T-helper 2 cell treated with Interferon-gamma antibody and Interleukin-4, amounts not matched to agents 5 μg/mL and 100 μg/mL, for 36 hours (primary cell): Measurements from ENCODE around the gene ASF1B.

Experiments
- DNase-seq: peaks from one replicate; pipeline ENCODE4 v3.0.0; 2021; ENCODE audit warnings: low spot score
- H3K27ac Mint-ChIP-seq: one replicate; pipeline ENCODE4 v1.8.0; 2021; ENCODE audit warnings: mild to moderate bottlenecking, mixed read lengths
- H3K27me3 Mint-ChIP-seq: one replicate; pipeline ENCODE4 v1.8.0; 2021; ENCODE audit warnings: low read depth, mixed read lengths
- H3K36me3 Mint-ChIP-seq: one replicate; pipeline ENCODE4 v1.8.0; 2021; ENCODE audit warnings: low read depth, mixed read lengths
- H3K4me1 Mint-ChIP-seq: one replicate; pipeline ENCODE4 v1.8.0; 2021; ENCODE audit warnings: low read depth, mixed read lengths
- H3K4me3 Mint-ChIP-seq: one replicate; pipeline ENCODE4 v1.8.0; 2022; ENCODE audit warnings: mild to moderate bottlenecking, moderate library complexity, mixed read lengths
- H3K9me3 Mint-ChIP-seq: one replicate; pipeline ENCODE4 v1.8.0; 2021; ENCODE audit warnings: mixed read lengths

The ASF1B gene

DNA sequence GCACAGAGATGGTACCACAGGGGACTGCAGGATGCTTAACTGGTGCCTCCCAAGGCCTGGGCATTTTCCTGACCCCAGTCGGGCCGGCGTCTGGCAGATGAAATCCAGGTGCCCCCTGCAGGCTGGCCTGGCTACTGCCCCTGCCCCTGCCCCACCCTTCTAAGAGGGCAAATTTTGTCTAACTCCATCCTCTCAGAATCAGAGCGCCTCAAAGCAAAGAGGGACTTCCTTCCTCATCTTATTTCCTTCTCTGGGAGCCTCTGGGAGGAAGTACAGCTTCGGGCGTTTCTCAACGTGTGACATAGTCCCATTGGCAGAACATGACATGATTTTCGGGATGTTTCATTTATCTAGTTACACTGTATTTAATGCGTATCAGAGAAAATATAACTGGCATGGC is 21.5 kb downstream of the ASF1B start:
- Mint-ChIP-seq H3K36me3 (peaks cover 6% of the 10 kb centered on the region), H3K4me1 (peaks cover 36% of the 10 kb centered on the region), H3K9me3 (no peaks in the 10 kb centered on the region), H3K27ac (peak overlapping the region; percentile 26), H3K27me3 (no peaks in the 10 kb centered on the region), H3K4me3 (no peak overlapping the region)
- DNase-seq = peak; percentile 38

DNA sequence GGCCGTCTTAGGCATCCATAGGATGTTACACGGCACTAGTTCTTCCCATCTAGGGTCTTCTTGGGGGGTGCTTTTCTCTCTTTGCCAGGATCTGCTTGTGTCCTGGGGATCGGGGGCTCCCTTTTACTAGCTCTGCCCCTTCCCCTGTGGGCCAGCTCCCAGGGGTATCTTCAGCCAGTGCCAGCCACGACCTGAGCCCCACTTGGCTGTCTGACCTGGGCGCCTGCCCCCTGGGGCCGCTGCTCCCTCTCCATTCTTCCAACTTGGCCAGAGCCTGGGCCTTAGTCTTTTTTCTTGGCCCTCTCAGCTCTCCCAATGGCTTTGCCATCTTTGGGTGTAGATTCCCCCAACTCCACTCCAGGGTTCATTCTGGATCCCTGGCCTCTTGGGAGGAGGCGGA is 21.9 kb downstream of the ASF1B start:
- DNase-seq = no peak
- Mint-ChIP-seq H3K4me1 (peaks cover 36% of the 10 kb centered on the region), H3K4me3 (no peak overlapping the region), H3K27me3 (no peaks in the 10 kb centered on the region), H3K36me3 (peaks cover 6% of the 10 kb centered on the region), H3K9me3 (no peaks in the 10 kb centered on the region), H3K27ac (peak overlapping the region; percentile 26)

DNA sequence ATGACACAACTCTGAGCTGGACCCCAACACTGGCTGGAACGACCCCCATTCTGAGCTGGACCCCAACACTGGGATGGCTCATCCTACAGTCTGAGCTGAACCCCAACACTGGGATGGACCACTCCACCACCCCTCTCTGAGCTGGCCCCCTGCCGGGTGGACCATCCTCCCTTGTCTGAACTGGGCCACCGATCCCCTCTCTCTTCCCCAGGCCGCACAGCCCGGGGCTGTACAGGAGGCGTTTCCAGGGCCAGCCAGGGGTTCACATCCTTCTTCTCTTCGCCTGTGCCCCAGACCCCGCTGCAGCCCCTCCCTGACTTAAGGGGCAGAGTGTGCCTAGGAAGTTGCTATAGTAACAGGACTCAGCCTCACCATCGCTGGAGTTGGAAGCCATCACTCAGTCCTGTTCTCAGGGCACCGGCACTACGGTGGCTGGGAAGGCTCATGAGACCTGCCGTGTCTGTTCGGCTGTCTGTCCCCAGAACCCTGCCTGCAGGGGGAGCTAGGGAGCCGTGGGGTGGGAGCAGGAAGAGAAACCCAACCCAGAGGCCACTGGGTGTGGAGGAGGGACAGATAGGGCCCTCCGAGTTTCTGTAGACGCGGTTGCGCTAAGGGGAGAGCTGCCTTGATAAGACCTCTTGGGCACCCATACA is 22.5 kb downstream of the ASF1B start:
- Mint-ChIP-seq H3K4me1 (peaks cover 32% of the 10 kb centered on the region), H3K27ac (no peak overlapping the region)

DNA sequence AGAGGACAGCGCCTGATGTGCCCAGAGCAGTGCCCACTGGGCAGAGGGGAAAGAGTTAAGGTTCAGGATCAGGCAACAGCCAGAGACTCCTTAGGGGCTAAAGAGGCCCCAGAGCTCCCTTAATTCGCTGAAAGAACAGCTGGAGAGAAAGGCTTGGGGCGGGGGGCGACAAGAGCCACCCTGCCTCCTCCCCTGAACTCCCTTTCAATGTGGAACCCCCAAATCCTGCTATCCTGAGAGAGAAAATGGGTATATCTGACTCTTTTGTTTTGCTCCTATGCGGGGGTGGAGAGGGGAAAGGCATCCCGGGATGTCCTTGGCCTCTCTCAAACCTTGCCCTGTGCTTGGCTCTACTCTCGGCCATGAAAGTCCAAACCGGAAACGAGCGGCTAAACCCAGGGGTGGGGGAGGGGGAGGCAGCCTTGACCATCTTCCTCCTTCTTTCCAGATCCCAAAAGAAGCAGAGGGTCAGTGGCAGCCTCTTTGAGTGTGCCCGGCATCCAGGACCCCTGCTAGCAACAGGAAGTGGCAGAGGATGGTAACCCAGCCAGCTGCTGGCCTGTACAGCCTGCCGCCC is 23.5 kb downstream of the ASF1B start:
- Mint-ChIP-seq H3K36me3 (no peaks in the 10 kb centered on the region), H3K4me3 (no peak overlapping the region)

More for the DNA sequence above, 22.5 kb downstream of the ASF1B start:
- no peak overlapping the region for H3K4me3 Mint-ChIP-seq
- H3K9me3 Mint-ChIP-seq = no peaks in the 10 kb centered on the region
- H3K36me3 Mint-ChIP-seq = peaks cover 2% of the 10 kb centered on the region
- no peaks in the 10 kb centered on the region for H3K27me3 Mint-ChIP-seq
- DNase-seq = no peak

DNA sequence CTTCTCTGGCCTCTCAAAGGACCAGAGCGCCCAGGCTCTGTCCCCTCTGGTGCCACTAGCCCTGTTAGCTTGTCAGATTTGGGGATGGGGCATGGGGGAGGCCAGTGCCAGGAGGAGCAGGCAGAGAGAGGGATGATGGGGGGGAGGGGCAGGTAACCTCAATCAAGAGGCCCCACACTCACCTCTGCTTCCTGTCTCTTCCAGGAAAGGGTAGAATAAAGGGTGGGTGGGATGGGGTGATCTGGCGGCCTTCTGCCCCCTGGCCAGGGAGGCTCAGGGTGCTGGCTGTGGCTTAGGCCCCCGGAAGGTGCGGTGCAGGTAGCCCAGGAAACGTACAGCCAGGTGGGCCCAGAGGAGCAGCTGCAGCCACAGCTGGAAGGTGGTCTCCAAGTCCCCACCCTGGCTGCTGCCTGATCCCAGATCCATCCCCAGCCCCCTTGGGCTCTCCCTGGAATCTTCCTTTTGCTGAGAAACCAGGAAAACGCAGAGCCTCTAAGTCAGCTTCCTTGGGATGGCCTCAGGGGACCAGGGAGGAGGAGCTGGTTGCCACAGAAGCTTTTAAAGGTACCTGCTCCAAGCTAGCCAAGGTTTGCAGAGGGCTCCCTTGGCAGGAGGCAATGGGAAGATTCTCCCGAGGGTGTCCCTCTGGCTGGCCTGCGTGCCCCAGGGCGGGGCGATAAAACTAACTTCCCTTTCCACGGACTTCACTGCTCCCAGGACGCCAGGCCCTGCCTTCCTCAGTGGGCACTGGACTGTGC is 24.2 kb downstream of the ASF1B start:
- Mint-ChIP-seq H3K9me3 (no peaks in the 10 kb centered on the region), H3K27me3 (no peaks in the 10 kb centered on the region), H3K36me3 (no peaks in the 10 kb centered on the region), H3K4me3 (no peak overlapping the region), H3K27ac (no peak overlapping the region), H3K4me1 (peaks cover 27% of the 10 kb centered on the region)
- no peak for DNase-seq

More for the DNA sequence above, 23.5 kb downstream of the ASF1B start:
- Mint-ChIP-seq H3K4me1 (peaks cover 27% of the 10 kb centered on the region), H3K27ac (no peak overlapping the region), H3K9me3 (no peaks in the 10 kb centered on the region), H3K27me3 (no peaks in the 10 kb centered on the region)
- DNase-seq = no peak

DNA sequence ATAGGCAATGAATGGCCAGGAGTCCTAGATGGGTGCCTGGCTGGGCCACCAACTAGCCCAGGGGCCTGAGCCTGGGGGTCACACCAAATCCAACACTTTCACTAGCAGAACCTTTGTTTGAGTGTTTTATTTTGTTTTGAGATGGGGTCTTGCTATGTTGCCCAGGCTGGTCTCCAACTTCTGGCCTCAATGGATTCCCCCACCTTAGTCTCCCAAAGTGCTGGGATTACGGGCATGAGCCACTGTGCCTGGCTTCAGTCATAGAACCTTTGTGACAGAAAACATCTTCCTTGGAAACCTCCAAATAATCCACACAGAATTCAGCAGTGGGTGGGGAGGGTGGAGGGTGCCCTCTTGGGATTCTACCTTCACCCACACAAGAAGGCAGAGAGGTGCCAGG is 24.9 kb downstream of the ASF1B start:
- Mint-ChIP-seq H3K4me3 (no peak overlapping the region), H3K36me3 (no peaks in the 10 kb centered on the region), H3K27me3 (no peaks in the 10 kb centered on the region), H3K4me1 (peaks cover 23% of the 10 kb centered on the region), H3K27ac (no peak overlapping the region), H3K9me3 (no peaks in the 10 kb centered on the region)
- DNase-seq = no peak

DNA sequence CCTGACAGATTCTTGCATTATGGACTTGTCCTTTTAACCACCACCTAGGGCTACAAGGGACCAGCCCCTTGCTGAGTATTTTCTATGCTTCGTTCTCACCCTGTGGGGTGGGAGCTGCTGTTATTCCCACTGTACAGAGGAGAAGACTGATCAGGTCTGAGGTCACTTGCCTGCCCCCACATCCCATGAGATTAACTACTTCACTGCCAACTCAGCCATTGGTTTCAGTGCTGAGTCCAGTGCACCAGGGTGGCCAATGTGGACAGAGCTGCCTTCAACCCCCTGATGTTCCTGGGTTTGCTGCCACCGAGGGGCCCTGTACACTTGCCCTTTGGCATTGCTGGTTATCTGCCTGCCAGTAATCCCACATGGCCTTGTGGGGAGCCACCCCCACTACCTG is 25.7 kb downstream of the ASF1B start:
- Mint-ChIP-seq H3K4me1 (peaks cover 15% of the 10 kb centered on the region), H3K9me3 (no peaks in the 10 kb centered on the region), H3K27me3 (no peaks in the 10 kb centered on the region), H3K36me3 (no peaks in the 10 kb centered on the region), H3K27ac (no peak overlapping the region), H3K4me3 (no peak overlapping the region)
- no peak for DNase-seq

DNA sequence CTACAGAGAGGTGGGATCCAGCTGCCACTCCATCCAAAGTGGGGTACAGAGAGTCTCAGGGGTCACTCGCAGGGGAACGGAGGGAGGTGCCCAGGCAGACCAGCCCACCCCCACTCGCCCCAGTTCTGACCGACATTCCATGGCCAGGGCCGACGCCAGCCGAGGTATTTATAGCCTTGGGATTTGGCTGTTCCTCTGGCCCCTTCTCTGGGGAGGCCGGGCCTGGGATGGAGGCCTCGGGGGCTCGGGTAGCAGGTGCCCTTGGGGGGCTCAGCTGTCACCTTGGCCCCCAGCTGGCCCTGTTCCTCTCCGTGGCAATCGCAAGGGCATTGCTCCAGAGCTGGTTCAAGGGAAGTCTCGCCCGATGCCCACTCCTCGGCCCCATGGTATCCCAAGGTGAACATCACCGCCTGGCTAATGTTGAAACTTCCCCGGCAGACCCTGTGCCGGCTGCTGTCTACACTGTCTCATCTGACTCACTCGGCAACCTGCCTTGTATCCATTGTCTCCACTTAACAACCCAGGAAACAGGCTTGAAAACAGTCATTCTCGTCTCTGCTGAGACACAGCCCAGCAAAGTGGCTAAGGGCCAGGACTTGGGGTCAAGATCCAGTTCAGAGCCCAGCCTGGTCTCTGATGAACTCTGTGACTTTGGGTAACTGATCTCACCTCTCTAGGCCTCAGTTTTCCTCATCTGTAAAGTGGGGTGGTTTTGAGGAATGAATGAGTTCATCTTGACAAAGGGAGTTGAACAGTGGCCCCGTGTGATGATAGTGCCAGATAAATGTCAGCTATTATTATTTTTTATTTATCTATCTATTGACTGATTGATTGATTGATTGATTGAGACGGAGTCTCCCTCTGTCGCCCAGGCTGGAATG is 28.6 kb downstream of the ASF1B start:
- no peak overlapping the region for H3K4me3 Mint-ChIP-seq
- H3K36me3 Mint-ChIP-seq = peaks cover 2% of the 10 kb centered on the region
- no peak overlapping the region for H3K27ac Mint-ChIP-seq
- no peaks in the 10 kb centered on the region for H3K27me3 Mint-ChIP-seq
- peaks cover 7% of the 10 kb centered on the region for H3K4me1 Mint-ChIP-seq
- no peaks in the 10 kb centered on the region for H3K9me3 Mint-ChIP-seq
- DNase-seq = no peak

DNA sequence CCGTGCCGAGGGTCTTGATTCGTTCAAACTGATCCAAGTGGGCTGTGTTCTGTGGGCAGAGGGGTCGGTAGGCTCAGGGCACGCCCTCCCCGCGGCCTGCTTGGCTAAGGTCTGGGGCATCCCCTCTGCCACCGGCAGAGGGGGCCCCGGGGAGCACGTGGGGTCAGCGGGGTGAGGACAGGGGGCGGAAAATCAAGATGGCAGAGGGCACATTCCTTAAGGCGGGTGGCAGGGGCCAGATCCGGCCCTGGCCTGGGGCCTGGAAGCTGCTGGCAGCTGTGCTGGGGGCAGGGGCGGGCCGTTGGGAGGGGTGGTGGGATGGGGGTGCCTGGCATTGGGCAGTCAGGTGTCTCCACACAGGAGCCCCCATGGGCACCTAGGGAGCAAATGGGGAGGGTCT is 29.5 kb downstream of the ASF1B start:
- no peak for DNase-seq
- H3K27ac Mint-ChIP-seq = no peak overlapping the region
- peaks cover 5% of the 10 kb centered on the region for H3K4me1 Mint-ChIP-seq
- no peak overlapping the region for H3K4me3 Mint-ChIP-seq
- peaks cover 2% of the 10 kb centered on the region for H3K36me3 Mint-ChIP-seq
- H3K27me3 Mint-ChIP-seq = no peaks in the 10 kb centered on the region
- no peaks in the 10 kb centered on the region for H3K9me3 Mint-ChIP-seq

DNA sequence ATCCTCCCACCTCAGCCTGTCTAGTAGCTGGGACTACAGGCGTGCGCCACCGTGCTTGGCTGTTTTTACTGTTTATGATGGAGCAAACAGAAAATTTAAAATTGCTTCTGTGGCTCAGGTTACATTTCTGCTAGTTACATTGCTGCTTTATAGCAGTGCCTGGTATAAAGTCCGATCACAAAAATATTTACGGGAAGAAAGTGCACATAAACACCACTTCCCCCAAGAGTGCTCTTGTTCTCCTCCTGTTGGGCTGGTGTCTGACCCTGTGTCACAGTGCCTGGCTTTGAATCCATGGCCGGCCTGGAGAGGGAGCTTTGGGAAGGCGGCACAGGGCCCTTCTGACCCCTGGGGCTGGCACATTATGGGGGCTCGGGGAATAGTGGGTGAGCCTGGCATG is 30.7 kb downstream of the ASF1B start:
- no peak overlapping the region for H3K4me3 Mint-ChIP-seq
- DNase-seq = no peak
- no peaks in the 10 kb centered on the region for H3K9me3 Mint-ChIP-seq
- peaks cover 5% of the 10 kb centered on the region for H3K36me3 Mint-ChIP-seq
- H3K27ac Mint-ChIP-seq = no peak overlapping the region
- no peaks in the 10 kb centered on the region for H3K27me3 Mint-ChIP-seq
- no peaks in the 10 kb centered on the region for H3K4me1 Mint-ChIP-seq

DNA sequence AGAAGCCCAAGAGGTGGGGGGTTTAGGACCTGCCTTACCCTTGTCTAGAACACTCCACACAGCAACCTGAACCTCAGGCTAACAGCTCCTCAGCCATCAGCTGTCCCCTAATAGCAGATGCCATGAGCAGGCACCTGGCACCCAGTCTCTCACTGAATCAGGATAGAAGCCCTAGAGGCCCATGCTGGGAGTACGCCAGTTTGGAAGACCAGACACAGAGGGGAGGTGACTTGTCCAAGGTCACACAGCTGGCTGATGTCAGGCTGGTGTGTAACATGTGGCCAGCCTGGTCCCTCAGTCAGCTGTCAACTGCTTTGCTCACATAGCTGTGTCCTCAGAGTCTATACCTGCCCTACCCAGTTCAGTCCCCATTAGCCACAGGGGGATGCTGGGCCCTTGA is 33.1 kb downstream of the ASF1B start:
- H3K4me1 Mint-ChIP-seq = no peaks in the 10 kb centered on the region
- no peak for DNase-seq
- no peaks in the 10 kb centered on the region for H3K9me3 Mint-ChIP-seq
- no peak overlapping the region for H3K4me3 Mint-ChIP-seq
- no peaks in the 10 kb centered on the region for H3K27me3 Mint-ChIP-seq
- peaks cover 5% of the 10 kb centered on the region for H3K36me3 Mint-ChIP-seq
- H3K27ac Mint-ChIP-seq = no peak overlapping the region

DNA sequence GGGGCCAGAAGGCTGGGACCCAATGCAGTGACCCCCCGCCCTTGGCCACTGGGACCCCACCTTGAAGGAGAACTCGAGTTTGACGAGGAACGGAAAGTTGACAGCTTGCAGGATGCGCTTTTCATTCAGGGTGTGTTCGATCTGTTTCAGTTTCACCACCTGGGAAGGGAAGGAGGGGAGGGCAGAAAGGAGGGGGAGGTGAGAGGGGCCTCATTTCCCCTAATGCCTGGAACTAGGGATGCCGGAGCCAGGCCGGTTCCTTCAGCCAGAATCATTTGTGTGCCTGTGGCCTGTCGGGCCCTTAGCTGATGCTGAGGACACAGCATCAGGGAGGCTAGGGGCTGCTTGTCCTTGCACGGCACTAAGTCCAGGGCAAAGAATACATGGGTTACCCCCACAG is 33.6 kb downstream of the ASF1B start:
- no peak overlapping the region for H3K27ac Mint-ChIP-seq
- no peaks in the 10 kb centered on the region for H3K27me3 Mint-ChIP-seq
- no peaks in the 10 kb centered on the region for H3K4me1 Mint-ChIP-seq
- no peak overlapping the region for H3K4me3 Mint-ChIP-seq
- peaks cover 9% of the 10 kb centered on the region for H3K36me3 Mint-ChIP-seq
- no peak for DNase-seq
- no peaks in the 10 kb centered on the region for H3K9me3 Mint-ChIP-seq

DNA sequence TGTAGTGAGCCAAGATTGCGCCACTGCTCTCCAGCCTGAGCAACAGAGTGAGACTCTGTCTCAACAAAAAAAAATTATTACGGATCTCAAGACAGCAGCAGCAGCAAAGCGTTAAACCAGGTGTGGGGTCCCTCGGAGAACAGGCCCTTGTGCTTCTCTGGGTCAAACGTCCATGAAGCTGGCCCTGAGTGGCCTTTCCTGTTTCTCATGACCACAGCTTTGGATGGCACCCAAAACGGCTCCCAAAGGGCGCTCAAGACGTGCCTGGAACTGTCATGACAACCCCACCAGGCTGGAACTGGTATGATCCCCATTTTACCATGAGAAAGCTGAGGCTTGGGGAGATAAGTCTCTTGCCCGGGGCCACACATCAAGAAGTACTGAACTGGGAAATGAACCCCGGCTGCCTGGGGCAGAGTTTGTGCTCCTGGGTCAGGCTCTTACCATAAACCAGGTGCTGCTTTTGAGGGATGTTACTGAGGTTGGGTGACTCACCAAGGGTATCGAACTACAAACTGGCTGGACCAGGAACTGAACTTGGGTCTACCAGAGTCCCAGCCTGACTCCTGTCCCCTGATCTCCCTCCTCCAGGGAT is 34.2 kb downstream of the ASF1B start:
- Mint-ChIP-seq H3K27ac (no peak overlapping the region), H3K36me3 (peaks cover 9% of the 10 kb centered on the region), H3K4me1 (no peaks in the 10 kb centered on the region), H3K4me3 (no peak overlapping the region), H3K27me3 (no peaks in the 10 kb centered on the region), H3K9me3 (no peaks in the 10 kb centered on the region)
- DNase-seq = no peak
